ENCODE measurements around the gene PTPRG.

The PTPRG gene

DNA sequence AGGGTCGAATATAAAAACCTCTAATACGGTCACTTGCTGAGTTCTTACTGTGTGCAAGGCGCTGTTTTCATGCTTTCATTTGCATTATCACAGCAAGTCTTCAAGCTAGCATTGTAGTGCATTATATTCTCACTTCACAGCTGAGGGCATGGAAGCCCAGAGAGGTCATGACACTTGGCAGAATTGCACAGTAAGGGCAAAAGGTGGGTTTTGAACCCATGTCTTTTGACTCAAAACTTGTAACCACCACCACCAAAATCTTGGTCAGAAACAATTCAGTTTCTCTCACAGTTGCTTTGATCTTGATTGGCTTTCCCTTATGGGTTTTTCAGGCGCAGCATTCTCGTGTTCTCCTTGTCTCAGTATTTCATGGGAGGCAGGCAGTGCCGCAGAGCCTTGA, 371.1 kb downstream of the PTPRG start:
- TF ChIP-seq, protein P1, sequence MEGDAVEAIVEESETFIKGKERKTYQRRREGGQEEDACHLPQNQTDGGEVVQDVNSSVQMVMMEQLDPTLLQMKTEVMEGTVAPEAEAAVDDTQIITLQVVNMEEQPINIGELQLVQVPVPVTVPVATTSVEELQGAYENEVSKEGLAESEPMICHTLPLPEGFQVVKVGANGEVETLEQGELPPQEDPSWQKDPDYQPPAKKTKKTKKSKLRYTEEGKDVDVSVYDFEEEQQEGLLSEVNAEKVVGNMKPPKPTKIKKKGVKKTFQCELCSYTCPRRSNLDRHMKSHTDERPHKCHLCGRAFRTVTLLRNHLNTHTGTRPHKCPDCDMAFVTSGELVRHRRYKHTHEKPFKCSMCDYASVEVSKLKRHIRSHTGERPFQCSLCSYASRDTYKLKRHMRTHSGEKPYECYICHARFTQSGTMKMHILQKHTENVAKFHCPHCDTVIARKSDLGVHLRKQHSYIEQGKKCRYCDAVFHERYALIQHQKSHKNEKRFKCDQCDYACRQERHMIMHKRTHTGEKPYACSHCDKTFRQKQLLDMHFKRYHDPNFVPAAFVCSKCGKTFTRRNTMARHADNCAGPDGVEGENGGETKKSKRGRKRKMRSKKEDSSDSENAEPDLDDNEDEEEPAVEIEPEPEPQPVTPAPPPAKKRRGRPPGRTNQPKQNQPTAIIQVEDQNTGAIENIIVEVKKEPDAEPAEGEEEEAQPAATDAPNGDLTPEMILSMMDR (IDR thresholded peaks at IDR 0.05), result no peak
- H3K36me3 Mint-ChIP-seq (ENCODE audit: low read depth), result peaks cover 38% of the 10 kb centered on the region
- H3K4me3 Mint-ChIP-seq, result no peak overlapping the region
- H3K4me1 Mint-ChIP-seq, result peaks cover 50% of the 10 kb centered on the region
- peaks cover 21% of the 10 kb centered on the region for H3K9me3 Mint-ChIP-seq
- no peak overlapping the region for H3K27ac Mint-ChIP-seq
- H3K27me3 Mint-ChIP-seq (ENCODE audit: low read depth, poor library complexity), result peaks cover 5% of the 10 kb centered on the region
- no peak for DNase-seq

DNA sequence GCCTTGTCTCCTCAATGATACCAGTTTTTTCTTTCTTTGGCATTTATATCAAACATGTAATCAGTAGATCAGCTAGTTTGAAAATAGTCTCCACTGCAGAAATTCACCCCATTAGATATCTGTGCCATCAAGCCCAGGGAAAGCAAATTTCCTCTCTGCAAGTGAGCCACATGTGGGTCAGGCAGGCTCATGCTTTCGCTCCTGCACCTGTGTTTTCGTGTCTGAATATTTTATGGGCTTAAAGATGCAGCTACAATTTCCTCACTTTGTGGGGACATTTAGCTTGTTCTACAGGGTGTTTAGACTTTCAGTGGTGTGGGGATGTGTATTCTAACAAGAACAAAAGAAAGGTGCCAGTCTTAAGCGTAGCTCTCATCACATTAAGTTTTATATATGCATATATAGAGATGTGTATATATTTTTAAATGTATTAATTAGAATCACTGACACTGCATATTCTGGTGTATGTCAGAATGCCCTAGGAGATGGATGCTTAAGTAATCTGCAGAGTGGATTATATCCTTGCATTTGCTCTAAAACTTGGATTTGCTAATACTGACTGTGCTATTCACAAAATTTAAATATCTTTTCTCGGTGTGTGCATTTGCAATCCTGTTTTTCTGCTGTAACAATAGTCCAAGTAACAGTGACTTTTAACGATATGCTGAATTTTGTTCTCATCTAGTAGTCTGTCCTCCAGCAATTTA, 372.6 kb downstream of the PTPRG start:
- Mint-ChIP-seq H3K36me3 (ENCODE audit: low read depth) (peaks cover 38% of the 10 kb centered on the region), H3K4me1 (peaks cover 57% of the 10 kb centered on the region), H3K27me3 (ENCODE audit: low read depth, poor library complexity) (peaks cover 5% of the 10 kb centered on the region), H3K27ac (no peak overlapping the region), H3K4me3 (no peak overlapping the region), H3K9me3 (peaks cover 21% of the 10 kb centered on the region)
- no peak for DNase-seq
- TF ChIP-seq, protein P1 (IDR thresholded peaks at IDR 0.05), result no peak

DNA sequence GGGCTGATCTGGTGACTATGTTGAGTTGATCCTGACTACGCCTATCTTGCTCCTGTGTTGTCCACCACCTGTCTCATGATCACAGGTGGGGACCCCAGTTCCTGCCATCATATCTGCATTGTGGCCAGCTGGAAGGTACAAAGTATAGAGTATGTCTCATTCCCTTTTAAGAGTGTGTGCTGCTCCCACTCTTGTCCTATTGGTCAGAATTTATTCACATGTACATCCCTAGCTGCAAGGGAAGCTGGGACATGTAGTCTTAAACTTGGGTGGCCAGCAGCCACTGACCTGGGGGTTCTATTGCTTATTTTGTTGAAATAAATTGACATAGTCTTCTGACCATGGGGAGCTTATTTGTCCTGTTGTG, 373.1 kb downstream of the PTPRG start:
- Mint-ChIP-seq H3K4me1 (peaks cover 59% of the 10 kb centered on the region), H3K27me3 (ENCODE audit: low read depth, poor library complexity) (peaks cover 5% of the 10 kb centered on the region), H3K36me3 (ENCODE audit: low read depth) (peaks cover 38% of the 10 kb centered on the region), H3K9me3 (peaks cover 21% of the 10 kb centered on the region), H3K4me3 (no peak overlapping the region), H3K27ac (no peak overlapping the region)
- no peak for DNase-seq
- TF ChIP-seq, protein P1 (IDR thresholded peaks at IDR 0.05), result no peak

DNA sequence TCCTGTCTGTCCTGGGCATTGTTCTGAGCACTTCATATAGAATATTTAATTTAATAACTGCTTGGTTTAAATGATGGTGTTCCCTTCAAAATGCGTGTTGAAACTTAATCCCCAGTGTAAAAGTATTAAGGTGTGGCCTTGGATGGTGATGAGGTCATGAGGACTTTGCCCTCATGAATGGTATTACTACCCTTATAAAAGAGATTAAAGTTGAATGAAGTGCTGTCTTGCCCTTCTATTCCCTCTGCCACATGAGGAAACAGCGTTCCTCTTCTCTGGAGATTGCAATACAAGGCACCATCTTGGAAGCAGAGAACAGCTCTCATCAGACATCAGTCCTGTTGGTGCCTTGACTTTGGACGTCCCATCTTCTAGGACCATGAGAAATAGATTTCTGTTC, 374.4 kb downstream of the PTPRG start:
- H3K36me3 Mint-ChIP-seq (ENCODE audit: low read depth), result peaks cover 43% of the 10 kb centered on the region
- peaks cover 60% of the 10 kb centered on the region for H3K4me1 Mint-ChIP-seq
- DNase-seq, result no peak
- H3K27me3 Mint-ChIP-seq (ENCODE audit: low read depth, poor library complexity), result peaks cover 5% of the 10 kb centered on the region
- TF ChIP-seq, protein P1 (IDR thresholded peaks at IDR 0.05), result no peak
- H3K27ac Mint-ChIP-seq, result no peak overlapping the region
- H3K4me3 Mint-ChIP-seq, result no peak overlapping the region
- peaks cover 21% of the 10 kb centered on the region for H3K9me3 Mint-ChIP-seq

DNA sequence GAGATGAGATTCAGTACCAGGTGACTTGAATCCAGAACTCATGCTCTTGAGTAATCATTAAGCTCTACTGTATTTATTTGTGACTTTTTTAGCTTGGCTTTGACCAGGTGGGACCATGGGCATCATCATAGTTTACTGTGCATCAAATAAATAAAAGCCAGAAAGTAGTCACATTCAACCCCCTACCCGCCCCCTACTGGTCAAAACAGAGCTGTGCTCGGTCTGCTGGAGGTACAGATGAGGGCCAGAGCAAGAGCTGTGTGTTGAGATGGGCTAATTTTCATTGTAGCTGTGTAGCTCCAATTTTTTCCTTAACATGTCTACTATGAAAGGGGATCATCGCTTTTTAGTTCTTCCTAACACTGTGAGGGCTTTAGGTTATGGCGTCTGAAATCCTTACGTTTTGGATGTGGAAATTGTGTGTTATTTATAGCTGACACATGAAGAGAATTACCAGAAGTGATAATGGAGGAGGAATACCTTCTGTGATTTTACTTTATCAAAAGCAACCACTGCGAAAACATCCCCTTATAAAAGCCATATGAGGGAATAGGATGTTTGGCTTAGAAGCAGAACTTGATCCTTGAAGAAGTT, 375.1 kb downstream of the PTPRG start:
- H3K27me3 Mint-ChIP-seq (ENCODE audit: low read depth, poor library complexity), result peaks cover 5% of the 10 kb centered on the region
- peaks cover 44% of the 10 kb centered on the region for H3K36me3 Mint-ChIP-seq (ENCODE audit: low read depth)
- peaks cover 54% of the 10 kb centered on the region for H3K4me1 Mint-ChIP-seq
- H3K27ac Mint-ChIP-seq, result no peak overlapping the region
- DNase-seq, result peak; percentile 34
- H3K9me3 Mint-ChIP-seq, result peaks cover 28% of the 10 kb centered on the region
- no peak overlapping the region for H3K4me3 Mint-ChIP-seq
- TF ChIP-seq, protein P1 (IDR thresholded peaks at IDR 0.05), result peak; percentile 46

DNA sequence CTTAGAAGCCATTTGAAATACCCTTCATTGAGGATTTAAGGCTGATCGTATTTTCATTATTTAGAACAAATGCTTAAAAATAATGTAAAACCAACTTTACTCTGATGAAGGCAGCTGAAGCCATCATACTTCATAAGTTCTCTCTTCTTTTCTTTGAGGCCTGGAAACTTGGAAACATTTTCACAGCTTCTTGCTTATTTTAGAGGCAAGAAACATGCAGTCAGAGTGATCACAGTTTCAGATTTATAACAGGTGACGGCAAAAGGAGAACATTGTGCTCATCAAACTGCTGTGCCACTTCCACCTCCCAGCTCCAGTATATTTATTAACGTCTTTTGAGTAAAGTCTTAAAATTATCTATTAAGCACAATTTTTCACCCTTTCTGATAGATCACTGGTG, 376.1 kb downstream of the PTPRG start:
- H3K27ac Mint-ChIP-seq, result peak overlapping the region; percentile 89
- DNase-seq, result no peak
- no peak overlapping the region for H3K4me3 Mint-ChIP-seq
- TF ChIP-seq, protein P1 (IDR thresholded peaks at IDR 0.05), result no peak
- H3K9me3 Mint-ChIP-seq, result peaks cover 34% of the 10 kb centered on the region
- peaks cover 48% of the 10 kb centered on the region for H3K36me3 Mint-ChIP-seq (ENCODE audit: low read depth)
- H3K4me1 Mint-ChIP-seq, result peaks cover 50% of the 10 kb centered on the region
- peaks cover 5% of the 10 kb centered on the region for H3K27me3 Mint-ChIP-seq (ENCODE audit: low read depth, poor library complexity)

Measured in nephron progenitor cell (in vitro differentiated cells).